Trophoblast cell (in vitro differentiated cells and primary cell): ENCODE results near the gene ERI3.

Experiments used
- DNase-seq, 2 donors: peaks; one replicate each; pipeline ENCODE4 v3.0.0-alpha.2; 2016
- H2AFZ ChIP-seq: 2 replicates; pipeline ENCODE4 v1.6.1; 2013; ENCODE audit warnings: low read length, moderate library complexity, mild to moderate bottlenecking; ENCODE audit not compliant: insufficient read depth, poor library complexity
- H2AK5ac ChIP-seq: 2 replicates; pipeline ENCODE4 v1.6.1; 2013; ENCODE audit warnings: mild to moderate bottlenecking, low read length
- H2BK120ac ChIP-seq: 2 replicates; pipeline ENCODE4 v1.6.1; 2013; ENCODE audit warnings: low read length, mild to moderate bottlenecking, moderate library complexity; ENCODE audit not compliant: insufficient read depth, poor library complexity
- H2BK12ac ChIP-seq: 2 replicates; pipeline ENCODE4 v1.6.1; 2013; ENCODE audit warnings: mild to moderate bottlenecking, low read length, moderate library complexity
- H2BK5ac ChIP-seq: 2 replicates; pipeline ENCODE4 v1.6.1; 2013; ENCODE audit warnings: low read length, low read depth, moderate library complexity, mild to moderate bottlenecking; ENCODE audit not compliant: poor library complexity
- H3K14ac ChIP-seq: 2 replicates; pipeline ENCODE4 v1.6.1; 2013; ENCODE audit warnings: mild to moderate bottlenecking, low read length
- H3K18ac ChIP-seq: 2 replicates; pipeline ENCODE4 v1.6.1; 2013; ENCODE audit warnings: mild to moderate bottlenecking, low read length
- H3K23ac ChIP-seq: 2 replicates; pipeline ENCODE4 v1.6.1; 2013; ENCODE audit warnings: low read length
- H3K27ac ChIP-seq: 2 replicates; pipeline ENCODE4 v1.5.1; 2013; ENCODE audit warnings: low read depth, mild to moderate bottlenecking, inconsistent platforms, low read length, moderate library complexity
- H3K27me3 ChIP-seq: 2 replicates; pipeline ENCODE4 v1.6.1; 2013; ENCODE audit warnings: inconsistent platforms, mild to moderate bottlenecking, low read length, moderate library complexity; ENCODE audit not compliant: insufficient read depth
- H3K36me3 ChIP-seq, 2 experiments: 1 replicate in 1 of 2; 2 replicates in 1 of 2; pipeline ENCODE4 v1.6.1; 2013; ENCODE audit warnings: low read length in 2 of 2, mild to moderate bottlenecking in 2 of 2, moderate library complexity in 1 of 2; ENCODE audit not compliant: insufficient read depth in 2 of 2, control insufficient read depth in 1 of 2
- H3K4ac ChIP-seq: 2 replicates; pipeline ENCODE4 v1.6.1; 2013; ENCODE audit warnings: low read depth, mild to moderate bottlenecking, low read length, moderate library complexity
- H3K4me1 ChIP-seq, 2 experiments: 1 replicate in 1 of 2; 2 replicates in 1 of 2; pipeline ENCODE4 v1.6.1; 2013; ENCODE audit warnings: low read length in 2 of 2, mild to moderate bottlenecking in 2 of 2, moderate library complexity in 1 of 2; ENCODE audit not compliant: insufficient read depth in 2 of 2, control insufficient read depth in 1 of 2
- H3K4me2 ChIP-seq: 2 replicates; pipeline ENCODE4 v1.6.1; 2013; ENCODE audit warnings: inconsistent platforms, mild to moderate bottlenecking, low read length, moderate library complexity
- H3K4me3 ChIP-seq: 2 replicates; pipeline ENCODE4 v1.5.1; 2013; ENCODE audit warnings: mild to moderate bottlenecking, low read depth, low read length, inconsistent platforms
- H3K79me1 ChIP-seq: one replicate; pipeline ENCODE4 v1.6.1; 2013; ENCODE audit warnings: low read length
- H3K79me2 ChIP-seq: 2 replicates; pipeline ENCODE4 v1.6.1; 2013; ENCODE audit warnings: low read length, mild to moderate bottlenecking; ENCODE audit not compliant: control insufficient read depth, insufficient read depth, poor library complexity
- H3K9ac ChIP-seq: 2 replicates; pipeline ENCODE4 v1.6.1; 2013; ENCODE audit warnings: mild to moderate bottlenecking, low read length
- H3K9me3 ChIP-seq: 2 replicates; pipeline ENCODE4 v1.6.1; 2013; ENCODE audit warnings: low read depth, mild to moderate bottlenecking, control low read depth, inconsistent platforms, low read length; ENCODE audit not compliant: insufficient read depth
- H4K12ac ChIP-seq: 2 replicates; pipeline ENCODE4 v1.6.1; 2013; ENCODE audit warnings: low read depth, mild to moderate bottlenecking, low read length, moderate library complexity
- H4K8ac ChIP-seq: 2 replicates; pipeline ENCODE4 v1.6.1; 2013; ENCODE audit warnings: low read depth, mild to moderate bottlenecking, low read length, moderate library complexity
- H4K91ac ChIP-seq: one replicate; pipeline ENCODE4 v1.6.1; 2013; ENCODE audit warnings: low read depth, mild to moderate bottlenecking, low read length, moderate library complexity
- WGBS: extraction: QIAGEN DNeasy Blood & Tissue Kit; methylation state at CpG from one replicate; pipeline ENCODE4 v1.1.7; 2013; ENCODE audit warnings: missing lambda C conversion rate; ENCODE audit not compliant: insufficient read length, insufficient coverage; ENCODE audit errors: extremely low coverage; 5-methylcytosine and 5-hydroxymethylcytosine counted together

Gene ERI3

GRCh38 chr1:44251989-44252671 lies 102.9 kb downstream of the ERI3 start:
- Histone ChIP-seq H3K4me1 (no peaks in the 10 kb centered on the region), H3K18ac (no peak overlapping the region), H3K23ac (no peak overlapping the region), H3K79me2 (no peaks in the 10 kb centered on the region), H3K4me2 (no peak overlapping the region), H2AFZ (no peak overlapping the region), H3K4me3 (no peak overlapping the region), H3K9me3 (no peaks in the 10 kb centered on the region), H3K14ac (no peak overlapping the region), H3K4ac (no peak overlapping the region), H3K79me1 (no peaks in the 10 kb centered on the region), H2BK5ac (no peak overlapping the region), H4K12ac (no peak overlapping the region), H4K8ac (no peak overlapping the region), H3K27me3 (no peaks in the 10 kb centered on the region), H3K27ac (no peak overlapping the region), H3K36me3 (peaks cover 0 to 10% of the 10 kb centered on the region in 2 experiments), H2BK12ac (no peak overlapping the region), H3K9ac (no peak overlapping the region), H2AK5ac (no peak overlapping the region), H2BK120ac (no peak overlapping the region), H4K91ac (no peak overlapping the region)
- DNase-seq, result no peak
- WGBS, result no CpG with 5 or more reads among the region's 23 CpGs

GRCh38 chr1:44251486-44251885 lies 103.6 kb downstream of the ERI3 start:
- Histone ChIP-seq H3K9ac (no peak overlapping the region), H3K4me2 (no peak overlapping the region), H2BK12ac (no peak overlapping the region), H3K18ac (no peak overlapping the region), H2BK5ac (no peak overlapping the region), H3K27me3 (no peaks in the 10 kb centered on the region), H3K23ac (no peak overlapping the region), H3K9me3 (no peaks in the 10 kb centered on the region), H2BK120ac (no peak overlapping the region), H4K8ac (no peak overlapping the region), H4K12ac (no peak overlapping the region), H3K27ac (no peak overlapping the region), H3K4me1 (no peaks in the 10 kb centered on the region), H3K79me2 (no peaks in the 10 kb centered on the region), H4K91ac (no peak overlapping the region), H3K36me3 (peaks cover 0 to 10% of the 10 kb centered on the region in 2 experiments), H3K4ac (no peak overlapping the region), H3K79me1 (no peaks in the 10 kb centered on the region), H2AK5ac (no peak overlapping the region), H3K4me3 (no peak overlapping the region), H3K14ac (no peak overlapping the region), H2AFZ (no peak overlapping the region)
- no peak for DNase-seq
- no CpG with 5 or more reads among the region's 1 CpG for WGBS

- H3K79me2 ChIP-seq, result no peaks in the 10 kb centered on the region
- no peaks in the 10 kb centered on the region for H3K4me1 ChIP-seq
- H2BK5ac ChIP-seq, result no peak overlapping the region
- no peak overlapping the region for H3K18ac ChIP-seq
- H3K27me3 ChIP-seq, result no peaks in the 10 kb centered on the region
- H4K91ac ChIP-seq, result no peak overlapping the region
- no peak overlapping the region for H3K4me3 ChIP-seq
- no peak overlapping the region for H3K27ac ChIP-seq
- no peaks in the 10 kb centered on the region for H3K79me1 ChIP-seq
- no peaks in the 10 kb centered on the region for H3K9me3 ChIP-seq
- no peak overlapping the region for H3K4me2 ChIP-seq
- no peak overlapping the region for H3K23ac ChIP-seq
- no peak overlapping the region for H4K8ac ChIP-seq
- no peak overlapping the region for H2BK12ac ChIP-seq
- H3K9ac ChIP-seq, result no peak overlapping the region
- H2AFZ ChIP-seq, result no peak overlapping the region
- H3K14ac ChIP-seq, result no peak overlapping the region
- H2BK120ac ChIP-seq, result no peak overlapping the region
- no peak overlapping the region for H4K12ac ChIP-seq
- no CpG with 5 or more reads among the region's 33 CpGs for WGBS
- no peak overlapping the region for H2AK5ac ChIP-seq
- no peak overlapping the region for H3K4ac ChIP-seq
- H3K36me3 ChIP-seq, result peaks cover 0 to 8% of the 10 kb centered on the region in 2 experiments
- DNase-seq, result no peak
These were observed 104.8 kb downstream of the ERI3 start for GRCh38 chr1:44250068-44250781.

- H2AK5ac ChIP-seq, result no peak overlapping the region
- no CpG with 5 or more reads among the region's 7 CpGs for WGBS
- no peak overlapping the region for H3K4ac ChIP-seq
- no peak for DNase-seq
- no peak overlapping the region for H3K23ac ChIP-seq
- no peak overlapping the region for H4K8ac ChIP-seq
- H4K12ac ChIP-seq, result no peak overlapping the region
- H3K4me1 ChIP-seq, result no peaks in the 10 kb centered on the region
- no peak overlapping the region for H3K4me3 ChIP-seq
- no peak overlapping the region for H2AFZ ChIP-seq
- no peak overlapping the region for H3K27ac ChIP-seq
- H3K79me1 ChIP-seq, result no peaks in the 10 kb centered on the region
- peaks cover 0 to 8% of the 10 kb centered on the region in 2 experiments for H3K36me3 ChIP-seq
- H3K4me2 ChIP-seq, result no peak overlapping the region
- no peak overlapping the region for H2BK12ac ChIP-seq
- H4K91ac ChIP-seq, result no peak overlapping the region
- no peak overlapping the region for H3K18ac ChIP-seq
- H3K9ac ChIP-seq, result no peak overlapping the region
- no peak overlapping the region for H2BK120ac ChIP-seq
- H3K9me3 ChIP-seq, result no peaks in the 10 kb centered on the region
- H3K79me2 ChIP-seq, result no peaks in the 10 kb centered on the region
- no peaks in the 10 kb centered on the region for H3K27me3 ChIP-seq
- H2BK5ac ChIP-seq, result no peak overlapping the region
- H3K14ac ChIP-seq, result no peak overlapping the region
These were observed 105.5 kb downstream of the ERI3 start for GRCh38 chr1:44249543-44249942.
